SK-N-SH treated with all-trans-retinoic acid at 6 μM for 48 hours (cell line): ENCODE data around the gene MGAT5B.
"Not testable (repeated sequence)": the region's sequence is repeated elsewhere in the genome, so short reads cannot be mapped to it uniquely, and the experiment has no call there.

Experiments used
- ATAC-seq: fragments of 200-7000 bp; cut with Tn5 transposase; 3 replicates; pipeline ENCODE4 v1.9.1; 2020; ENCODE audit warnings: mild to moderate bottlenecking, moderate library complexity
- BACH2 ChIP-seq: fragments of 250-450 bp; sonication (Bioruptor Pico); IDR thresholded peaks from 2 replicates; pipeline ENCODE4 v1.9.0; 2021; ENCODE audit warnings: mild to moderate bottlenecking, borderline replicate concordance
- CREB5 ChIP-seq: fragments of 250-450 bp; sonication (Bioruptor Pico); IDR thresholded peaks from 2 replicates; pipeline ENCODE4 v1.5.1; 2020; ENCODE audit warnings: low read depth, mild to moderate bottlenecking, moderate library complexity
- CSDC2 ChIP-seq: fragments of 250-450 bp; sonication (Bioruptor Pico); IDR thresholded peaks from 2 replicates; pipeline ENCODE4 v1.5.0; 2020; ENCODE audit warnings: mild to moderate bottlenecking, moderate library complexity
- CSRNP3 ChIP-seq: fragments of 250-450 bp; sonication (Bioruptor Pico); IDR thresholded peaks from 2 replicates; pipeline ENCODE4 v1.5.1; 2021; ENCODE audit warnings: mild to moderate bottlenecking, moderate library complexity
- ESRRG ChIP-seq: fragments of 250-450 bp; sonication (Bioruptor Pico); IDR thresholded peaks from 2 replicates; pipeline ENCODE4 v1.6.1; 2021; ENCODE audit warnings: mild to moderate bottlenecking
- GLIS3 ChIP-seq: fragments of 250-450 bp; sonication (Bioruptor Pico); IDR thresholded peaks from 2 replicates; pipeline ENCODE4 v1.5.0; 2020; ENCODE audit warnings: mild to moderate bottlenecking, moderate library complexity
- ISL1 ChIP-seq: fragments of 250-450 bp; sonication (Bioruptor Pico); IDR thresholded peaks from 2 replicates; pipeline ENCODE4 v2.1.2; 2022; ENCODE audit warnings: mild to moderate bottlenecking, moderate library complexity
- OSR1 ChIP-seq: fragments of 250-450 bp; sonication (Bioruptor Pico); IDR thresholded peaks from 2 replicates; pipeline ENCODE4 v1.8.0; 2022; ENCODE audit warnings: moderate library complexity, mild to moderate bottlenecking, inconsistent platforms
- POU6F1 ChIP-seq: fragments of 250-450 bp; sonication (Bioruptor Pico); IDR thresholded peaks from 2 replicates; pipeline ENCODE4 v1.8.0; 2021; ENCODE audit warnings: low read depth, mild to moderate bottlenecking, moderate library complexity, borderline replicate concordance
- PPARA ChIP-seq: fragments of 250-450 bp; sonication (Bioruptor Pico); IDR thresholded peaks from 2 replicates; pipeline ENCODE4 v1.5.0; 2020; ENCODE audit warnings: mild to moderate bottlenecking, borderline replicate concordance
- RARB ChIP-seq: fragments of 250-450 bp; sonication (Bioruptor Pico); IDR thresholded peaks from 2 replicates; pipeline ENCODE4 v1.8.0; 2021; ENCODE audit warnings: mild to moderate bottlenecking, moderate library complexity
- SNAI2 ChIP-seq: fragments of 250-450 bp; sonication (Bioruptor Pico); IDR thresholded peaks from 2 replicates; pipeline ENCODE4 v1.5.0; 2020; ENCODE audit warnings: mild to moderate bottlenecking, moderate library complexity
- TCF4 ChIP-seq: fragments of 250-450 bp; sonication (Bioruptor Pico); IDR thresholded peaks from 2 replicates; pipeline ENCODE4 v1.8.0; 2021; ENCODE audit warnings: mild to moderate bottlenecking, moderate library complexity, borderline replicate concordance
- TOX ChIP-seq: fragments of 250-450 bp; sonication (Bioruptor Pico); IDR thresholded peaks from 2 replicates; pipeline ENCODE4 v1.8.0; 2021; ENCODE audit warnings: mild to moderate bottlenecking, moderate library complexity, borderline replicate concordance
- TSHZ2 ChIP-seq: fragments of 250-450 bp; sonication (Bioruptor Pico); IDR thresholded peaks from 2 replicates; pipeline ENCODE4 v1.5.0; 2020; ENCODE audit warnings: mild to moderate bottlenecking, moderate library complexity
- ZC3H10 ChIP-seq: fragments of 250-450 bp; sonication (Bioruptor Pico); IDR thresholded peaks from 2 replicates; pipeline ENCODE4 v1.5.1; 2021; ENCODE audit warnings: mild to moderate bottlenecking, moderate library complexity
- ZFP3 ChIP-seq: fragments of 250-450 bp; sonication (Bioruptor Pico); IDR thresholded peaks from 2 replicates; pipeline ENCODE4 v1.5.0; 2020; ENCODE audit warnings: mild to moderate bottlenecking, moderate library complexity
- ZFP30 ChIP-seq: fragments of 450-650 bp; formaldehyde crosslinking; IDR thresholded peaks from 2 replicates; pipeline ENCODE4 v1.5.0; 2022; ENCODE audit warnings: mild to moderate bottlenecking, moderate library complexity
- ZNF565 ChIP-seq: fragments of 450-650 bp; formaldehyde crosslinking; conservative IDR thresholded peaks from 2 replicates; pipeline ENCODE4 v1.5.0; 2020; ENCODE audit warnings: low read depth, mild to moderate bottlenecking, moderate library complexity
- ZNF8 ChIP-seq: fragments of 450-650 bp; formaldehyde crosslinking; IDR thresholded peaks from 2 replicates; pipeline ENCODE4 v1.5.0; 2020; ENCODE audit warnings: mild to moderate bottlenecking, moderate library complexity

The MGAT5B gene

DNA sequence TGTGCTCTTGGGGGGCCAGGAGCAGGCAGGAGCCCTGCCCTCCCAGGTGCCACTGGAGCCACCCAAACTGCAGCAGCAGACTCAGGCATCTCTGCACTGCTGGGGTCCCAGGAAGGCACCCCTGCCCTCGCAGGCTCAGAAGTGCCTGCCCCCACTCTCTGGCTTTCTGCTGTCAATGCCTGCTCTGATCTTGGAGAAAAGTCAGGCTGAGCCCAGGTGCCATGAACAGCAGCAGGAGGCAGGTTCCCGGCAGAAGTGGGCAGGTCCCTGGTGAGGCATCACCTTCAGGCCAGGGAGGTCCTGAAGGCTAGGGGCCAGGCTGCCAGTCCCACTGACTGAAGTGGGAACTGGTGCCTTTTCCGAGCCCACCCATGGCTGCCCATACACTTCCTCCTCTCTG, 106.5 kb downstream of the MGAT5B start:
- TF ChIP-seq ZNF565 (no peak), BACH2 (CRISPR knock-in tag) (no peak), RARB (CRISPR knock-in tag) (no peak), ZNF8 (no peak), CSDC2 (no peak), ESRRG (CRISPR knock-in tag) (no peak), CSRNP3 (CRISPR knock-in tag) (no peak), TCF4 (CRISPR knock-in tag) (no peak), ZC3H10 (CRISPR knock-in tag) (no peak), TSHZ2 (no peak), PPARA (CRISPR knock-in tag) (no peak), GLIS3 (no peak), TOX (CRISPR knock-in tag) (no peak), ZFP30 (CRISPR knock-in tag) (no peak), OSR1 (CRISPR knock-in tag) (no peak)
- no peak for ATAC-seq

GRCh38 chr17:76978050-76978449, 109.8 kb downstream of the MGAT5B start:
- ATAC-seq, result not testable (repeated sequence)

DNA sequence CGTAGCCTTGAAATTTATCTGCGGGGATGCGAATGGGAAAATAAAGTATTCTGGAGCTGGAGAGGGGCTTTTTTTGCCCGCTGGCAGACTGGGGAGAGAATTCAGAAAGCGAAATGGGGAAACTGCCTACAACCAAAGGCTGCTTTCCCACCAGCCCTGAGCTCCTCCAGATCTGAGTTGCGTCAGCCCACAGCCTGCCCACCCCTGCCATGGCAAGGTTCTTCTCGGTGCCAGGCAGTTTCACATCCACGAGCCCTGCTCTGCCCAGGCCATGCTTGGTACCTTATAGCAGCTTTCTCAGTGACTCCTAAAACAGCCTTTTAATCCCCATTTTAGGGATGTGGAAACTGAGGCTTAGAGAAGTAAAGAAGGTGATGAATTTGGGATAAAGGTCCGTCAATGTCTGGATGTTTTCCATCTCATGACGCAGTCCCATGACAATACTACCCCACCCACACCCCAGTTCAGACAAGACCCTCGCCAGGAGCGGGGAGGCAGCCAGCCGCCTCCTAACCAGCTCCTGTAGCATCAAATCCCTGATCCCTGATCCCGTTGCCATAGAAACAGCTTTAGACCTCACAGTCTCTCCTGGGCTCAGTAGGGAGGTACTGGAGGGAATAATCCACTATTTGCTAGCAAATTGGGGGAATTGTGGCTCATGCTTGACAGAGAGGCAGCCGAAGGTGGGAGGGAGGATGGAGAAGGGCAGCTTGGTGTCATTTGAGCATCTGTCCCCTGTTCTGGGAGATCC, 113.5 kb downstream of the MGAT5B start:
- ATAC-seq, result no peak
- TF ChIP-seq BACH2 (CRISPR knock-in tag) (no peak), CREB5 (CRISPR knock-in tag) (no peak), ZNF565 (no peak), TSHZ2 (no peak), POU6F1 (CRISPR knock-in tag) (no peak), SNAI2 (CRISPR knock-in tag) (no peak), ZFP3 (no peak), OSR1 (CRISPR knock-in tag) (no peak), TOX (CRISPR knock-in tag) (no peak), GLIS3 (no peak), ZC3H10 (CRISPR knock-in tag) (no peak), ISL1 (CRISPR knock-in tag) (no peak), PPARA (CRISPR knock-in tag) (no peak)
